PC-3 (cell line): ENCODE results near the gene SMG6. TPM values are rescaled to one million over a fixed set of nuclear protein-coding genes. Genes with fewer than 3 reads are reported as not detected.
A peak's percentile ranks its signal among the peaks of the same experiment; 100 is the strongest.

Experiments used
- ATAC-seq: fragments of 200-7000 bp; cut with Tn5 transposase; 2 replicates; pipeline ENCODE4 v1.9.1; 2020; ENCODE audit warnings: mild to moderate bottlenecking, moderate library complexity
- BruUV-seq: library from RNA; stranded (reverse); fragments of 400-500 nt; replicated peaks from 2 replicates; lab custom pipeline; 2021; lab: Mats Ljungman, UMichigan
- CTCF ChIA-PET: fragments of 300-600 bp; sonication (Branson Sonifier 250); formaldehyde crosslinking; loops from one replicate; lab custom pipeline; 2022; ENCODE audit warnings: antibody characterized with exemption; lab: Charles Lee
- POLR2A ChIA-PET: fragments of 300-600 bp; sonication (Branson Sonifier 250); formaldehyde crosslinking; loops from one replicate; lab custom pipeline; 2022; ENCODE audit warnings: antibody characterized with exemption; ENCODE audit not compliant: unreplicated experiment; lab: Charles Lee
- DNase-seq: peaks from one replicate; pipeline ENCODE4 v3.0.0-alpha.2; 2015
- H2AFZ ChIP-seq: fragments of 300-600 bp; sonication (generic); 2 replicates; pipeline ENCODE4 v1.6.0; 2016; ENCODE audit warnings: antibody characterized with exemption, low read length
- H3F3A ChIP-seq: fragments of 300-600 bp; sonication (generic); one replicate; pipeline ENCODE4 v1.6.0; 2017; ENCODE audit warnings: antibody characterized with exemption, low read length, control low read depth, mild to moderate bottlenecking; ENCODE audit not compliant: unreplicated experiment
- H3K27ac ChIP-seq: fragments of 300-600 bp; sonication (generic); 2 replicates; pipeline ENCODE4 v1.5.1; 2016; ENCODE audit warnings: mild to moderate bottlenecking, low read length
- H3K27me3 ChIP-seq: fragments of 300-600 bp; sonication (generic); 2 replicates; pipeline ENCODE4 v1.6.1; 2016; ENCODE audit warnings: low read length, mixed read lengths
- H3K36me3 ChIP-seq: fragments of 300-600 bp; sonication (generic); 2 replicates; pipeline ENCODE4 v1.6.1; 2016; ENCODE audit warnings: low read depth, mixed run types, low read length, mixed read lengths
- H3K4me1 ChIP-seq: fragments of 300-600 bp; sonication (generic); 2 replicates; pipeline ENCODE4 v1.5.1; 2016; ENCODE audit warnings: low read length; ENCODE audit not compliant: insufficient read depth
- H3K4me2 ChIP-seq: fragments of 300-600 bp; sonication (generic); 2 replicates; pipeline ENCODE4 v1.6.0; 2016; ENCODE audit warnings: low read length
- H3K4me3 ChIP-seq: fragments of 300-600 bp; sonication (generic); 2 replicates; pipeline ENCODE4 v1.5.1; 2016; ENCODE audit warnings: mild to moderate bottlenecking, low read length, mixed read lengths
- H3K79me2 ChIP-seq: fragments of 300-600 bp; sonication (generic); 2 replicates; pipeline ENCODE4 v1.6.1; 2017; ENCODE audit warnings: low read length, mixed read lengths
- H3K9ac ChIP-seq: fragments of 300-600 bp; sonication (generic); 2 replicates; pipeline ENCODE4 v1.6.0; 2016; ENCODE audit warnings: mild to moderate bottlenecking, low read length
- H3K9me2 ChIP-seq: fragments of 300-600 bp; sonication (generic); replicated peaks from 2 replicates; pipeline ENCODE4 v1.6.1; 2016; ENCODE audit warnings: mixed run types, low read length, mixed read lengths
- H3K9me3 ChIP-seq: fragments of 300-600 bp; sonication (generic); 2 replicates; pipeline ENCODE4 v1.6.1; 2016; ENCODE audit warnings: low read length, mixed read lengths
- H4K20me1 ChIP-seq: fragments of 300-600 bp; sonication (generic); 2 replicates; pipeline ENCODE4 v1.6.1; 2016; ENCODE audit warnings: low read length, mixed read lengths
- EZH2 ChIP-seq: fragments of 300-600 bp; sonication (generic); IDR thresholded peaks from one replicate; pipeline ENCODE4 v1.6.1; 2017; ENCODE audit warnings: antibody characterized with exemption, mild to moderate bottlenecking, low read length; ENCODE audit not compliant: unreplicated experiment
- EZH2phosphoT487 ChIP-seq: fragments of 300-600 bp; sonication (generic); IDR thresholded peaks from 2 replicates; pipeline ENCODE4 v1.6.1; 2018; ENCODE audit warnings: mild to moderate bottlenecking, antibody characterized with exemption, low read length, borderline replicate concordance
- intact Hi-C: fragments of 100-400 bp; cut with micrococcal nuclease; formaldehyde crosslinking; loops from 2 replicates; pipeline ENCODE4 v1.9.0; 2023
- total RNA-seq: library from RNA; depleted of rRNA; stranded (reverse); fragments of >200 nt; gene quantifications from 2 replicates; pipeline ENCODE4 v1.2.3, GENCODE V29; 2014
- TF ChIP-seq, protein P1 (sequence below): fragments of 300-600 bp; sonication (generic); conservative IDR thresholded peaks from 2 replicates; pipeline ENCODE4 v1.5.1; 2017; ENCODE audit warnings: antibody characterized with exemption, low read depth, mild to moderate bottlenecking, low read length

SMG6 gene
- total RNA-seq, 1 experiment from 2014 or later: 13.4 TPM

DNA sequence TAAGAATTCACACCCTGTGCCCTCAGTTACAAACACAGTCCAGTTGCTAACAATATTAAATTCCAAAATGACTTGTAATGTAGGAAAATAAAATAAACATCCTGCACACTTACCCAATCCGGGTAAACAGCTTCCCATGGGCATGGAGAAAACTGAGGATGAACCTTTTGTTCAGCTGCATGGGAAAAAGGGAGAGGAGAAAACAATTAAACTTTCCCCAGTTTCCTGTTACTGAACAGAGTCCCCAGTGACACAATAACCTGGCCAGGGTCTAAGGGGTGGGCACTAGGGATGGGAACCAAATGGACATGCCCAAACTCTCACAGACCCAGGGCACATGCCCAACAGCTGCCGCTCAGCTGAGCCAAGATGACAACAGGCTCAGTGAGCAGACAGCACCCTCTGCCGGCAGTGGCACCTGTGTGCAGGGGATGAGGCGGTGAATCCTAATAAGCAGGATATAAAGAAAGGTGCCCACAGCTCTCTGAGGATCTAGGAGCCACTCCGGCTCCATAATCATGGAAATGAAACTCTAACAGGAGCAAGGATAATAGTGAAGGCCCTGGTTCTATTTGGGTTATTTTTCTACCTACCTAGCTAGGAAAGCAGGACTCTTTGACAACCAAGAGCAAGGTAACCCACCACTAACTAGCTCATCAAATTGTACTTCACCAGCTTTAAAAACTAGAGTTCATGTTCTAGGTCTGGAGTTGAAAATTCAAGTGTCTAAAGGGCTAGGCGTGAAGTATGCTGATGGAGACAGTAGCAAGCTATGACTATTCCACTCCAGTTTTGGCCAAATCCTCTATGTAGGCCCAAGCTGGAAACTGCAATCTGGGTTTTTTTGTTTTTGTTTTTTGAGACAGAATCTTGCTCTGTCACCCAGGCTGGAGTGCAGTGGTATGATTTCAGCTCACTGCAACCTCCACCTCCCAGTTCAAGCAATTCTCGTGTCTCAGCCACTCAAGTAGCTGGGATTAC, 58.8 kb downstream of the SMG6 start:
- H3K27me3 ChIP-seq: no peaks in the 10 kb centered on the region
- ChIA-PET POLR2A (no interaction called here), CTCF (interaction anchor here (0.6 to 1.2 kb wide), 7 partner anchors 13 to 336 kb away, joined by 3 to 25 read pairs (median 5); partner anchors contain the start of gene HIC1)
- no TSS peak for BruUV-seq
- no peak overlapping the region for H3K4me3 ChIP-seq
- no peak overlapping the region for H2AFZ ChIP-seq
- ATAC-seq (peak; percentile 69), DNase-seq (peak; percentile 76)
- H3K79me2 ChIP-seq: no peaks in the 10 kb centered on the region
- no peak overlapping the region for H3K9ac ChIP-seq
- no peak overlapping the region for H3K27ac ChIP-seq
- H3K4me2 ChIP-seq: no peak overlapping the region
- TF ChIP-seq EZH2: no peak
- TF ChIP-seq, protein P1, sequence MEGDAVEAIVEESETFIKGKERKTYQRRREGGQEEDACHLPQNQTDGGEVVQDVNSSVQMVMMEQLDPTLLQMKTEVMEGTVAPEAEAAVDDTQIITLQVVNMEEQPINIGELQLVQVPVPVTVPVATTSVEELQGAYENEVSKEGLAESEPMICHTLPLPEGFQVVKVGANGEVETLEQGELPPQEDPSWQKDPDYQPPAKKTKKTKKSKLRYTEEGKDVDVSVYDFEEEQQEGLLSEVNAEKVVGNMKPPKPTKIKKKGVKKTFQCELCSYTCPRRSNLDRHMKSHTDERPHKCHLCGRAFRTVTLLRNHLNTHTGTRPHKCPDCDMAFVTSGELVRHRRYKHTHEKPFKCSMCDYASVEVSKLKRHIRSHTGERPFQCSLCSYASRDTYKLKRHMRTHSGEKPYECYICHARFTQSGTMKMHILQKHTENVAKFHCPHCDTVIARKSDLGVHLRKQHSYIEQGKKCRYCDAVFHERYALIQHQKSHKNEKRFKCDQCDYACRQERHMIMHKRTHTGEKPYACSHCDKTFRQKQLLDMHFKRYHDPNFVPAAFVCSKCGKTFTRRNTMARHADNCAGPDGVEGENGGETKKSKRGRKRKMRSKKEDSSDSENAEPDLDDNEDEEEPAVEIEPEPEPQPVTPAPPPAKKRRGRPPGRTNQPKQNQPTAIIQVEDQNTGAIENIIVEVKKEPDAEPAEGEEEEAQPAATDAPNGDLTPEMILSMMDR: peak; percentile 91
- TF ChIP-seq EZH2phosphoT487: no peak
- H3K9me3 ChIP-seq: no peaks in the 10 kb centered on the region
- H3F3A ChIP-seq: peaks cover 4% of the 10 kb centered on the region
- H3K4me1 ChIP-seq: peaks cover 12% of the 10 kb centered on the region
- H4K20me1 ChIP-seq: no peaks in the 10 kb centered on the region
- no peaks in the 10 kb centered on the region for H3K9me2 ChIP-seq
- intact Hi-C loops: loop anchor here (1.0 kb wide), 1 partner anchor 190 kb away; the partner anchor contains the start of gene HIC1
- no peaks in the 10 kb centered on the region; the same call in 1 of the 2 replicates for H3K36me3 ChIP-seq

DNA sequence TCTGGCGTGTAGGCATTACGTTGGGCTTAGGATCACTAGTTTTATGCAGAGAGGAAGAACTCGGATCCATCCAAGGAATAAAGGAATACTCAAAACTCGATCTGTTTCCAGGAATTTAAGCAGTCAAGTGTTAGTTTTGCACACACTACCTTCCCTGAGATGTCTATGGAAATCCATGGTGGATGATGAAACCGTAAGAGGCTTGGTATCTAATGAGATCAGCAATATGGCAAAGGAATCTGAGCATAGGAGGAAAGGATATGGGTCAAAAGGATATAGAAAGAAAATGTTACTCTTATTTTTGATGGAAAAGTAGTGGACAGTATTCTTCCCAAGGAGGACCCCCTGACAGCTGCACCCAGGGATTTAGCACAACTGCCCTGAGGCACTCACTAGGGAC, 59.6 kb downstream of the SMG6 start:
- Histone ChIP-seq H3K36me3 (no peaks in the 10 kb centered on the region; the same call in 1 of the 2 replicates), H3F3A (peaks cover 4% of the 10 kb centered on the region), H3K4me3 (no peak overlapping the region), H3K27ac (no peak overlapping the region), H3K9ac (no peak overlapping the region), H3K9me3 (no peaks in the 10 kb centered on the region), H4K20me1 (no peaks in the 10 kb centered on the region), H3K79me2 (no peaks in the 10 kb centered on the region), H2AFZ (no peak overlapping the region), H3K9me2 (no peaks in the 10 kb centered on the region), H3K27me3 (no peaks in the 10 kb centered on the region), H3K4me2 (no peak overlapping the region), H3K4me1 (peaks cover 18% of the 10 kb centered on the region)
- TF ChIP-seq EZH2phosphoT487: no peak
- TF ChIP-seq, protein P1: no peak
- no TSS peak for BruUV-seq
- CTCF ChIA-PET: interaction anchor here (0.8 to 1.2 kb wide), 2 partner anchors 13 to 48 kb away, joined by 3 to 7 read pairs; no protein-coding TSS in a partner anchor
- ATAC-seq (no peak), DNase-seq (no peak)
- POLR2A ChIA-PET: no interaction called here
- intact Hi-C loops: loop anchor here (1.0 kb wide), 1 partner anchor 189 kb away; the partner anchor contains the start of gene HIC1
